ENCODE measurements around the gene FAM76A. TPM values are rescaled to one million over a fixed set of nuclear protein-coding genes. Genes with fewer than 3 reads are reported as not detected.

Gene FAM76A
- total and polyA plus RNA-seq, 4 donors: 1.7 to 7.4 (median 4.9) TPM

DNA sequence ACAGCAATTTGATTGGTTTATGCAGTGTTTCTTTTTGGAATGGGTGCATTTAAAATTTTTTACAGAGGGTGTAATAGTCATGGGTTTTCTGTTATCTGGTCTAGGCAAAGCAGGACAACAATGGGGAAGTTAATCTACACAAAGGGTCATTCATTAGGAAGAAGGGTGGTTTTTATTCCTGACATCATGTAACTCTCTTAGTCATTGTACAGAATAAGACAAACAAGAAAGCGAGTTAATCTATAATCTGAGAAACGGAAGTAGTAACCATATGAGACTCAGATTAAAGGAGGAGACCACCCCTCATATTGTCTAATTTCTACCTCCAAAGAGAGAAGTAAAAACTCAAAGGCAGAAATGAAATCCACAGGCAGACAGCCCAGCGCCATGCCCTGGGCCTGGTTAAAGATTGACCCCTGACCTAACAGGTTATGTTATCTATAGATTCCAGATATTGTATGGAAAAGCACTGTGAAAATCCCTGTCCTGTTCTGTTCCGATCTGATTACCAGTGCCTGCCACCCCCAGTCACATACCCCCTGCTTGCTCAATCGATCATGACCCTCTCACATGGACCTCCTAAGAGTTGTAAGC, 43.3 kb upstream of the FAM76A start:
- Histone ChIP-seq H3K4me3 (ENCODE audit: low read depth in 1 of 3, low read length in 3 of 3) (no peak overlapping the region), H3K9ac (ENCODE audit: low read depth in 1 of 2, low read length in 2 of 2) (no peak overlapping the region), H3K9me3 (ENCODE audit: control insufficient read depth in 4 of 4, low read length in 3 of 4) (peaks cover 0 to 7% (median 2%) of the 10 kb centered on the region in 4 donors), H3K27ac (ENCODE audit: low read depth in 1 of 2, low read length in 2 of 2) (no peak overlapping the region), H3K36me3 (ENCODE audit: control insufficient read depth in 4 of 4, insufficient read depth in 3 of 4, low read depth in 1 of 4, low read length in 3 of 4) (no peaks in the 10 kb centered on the region), H3K27me3 (ENCODE audit: control insufficient read depth in 4 of 4, insufficient read depth in 4 of 4, low read length in 3 of 4) (no peaks in the 10 kb centered on the region), H3K4me1 (ENCODE audit: control insufficient read depth in 4 of 4, insufficient read depth in 4 of 4, low read length in 3 of 4) (no peaks in the 10 kb centered on the region)
- no peak for TF ChIP-seq HNF4G (IDR thresholded peaks at IDR 0.05)
- TF ChIP-seq FOXA1 (IDR thresholded peaks at IDR 0.05): no peak
- TF ChIP-seq, protein P1, sequence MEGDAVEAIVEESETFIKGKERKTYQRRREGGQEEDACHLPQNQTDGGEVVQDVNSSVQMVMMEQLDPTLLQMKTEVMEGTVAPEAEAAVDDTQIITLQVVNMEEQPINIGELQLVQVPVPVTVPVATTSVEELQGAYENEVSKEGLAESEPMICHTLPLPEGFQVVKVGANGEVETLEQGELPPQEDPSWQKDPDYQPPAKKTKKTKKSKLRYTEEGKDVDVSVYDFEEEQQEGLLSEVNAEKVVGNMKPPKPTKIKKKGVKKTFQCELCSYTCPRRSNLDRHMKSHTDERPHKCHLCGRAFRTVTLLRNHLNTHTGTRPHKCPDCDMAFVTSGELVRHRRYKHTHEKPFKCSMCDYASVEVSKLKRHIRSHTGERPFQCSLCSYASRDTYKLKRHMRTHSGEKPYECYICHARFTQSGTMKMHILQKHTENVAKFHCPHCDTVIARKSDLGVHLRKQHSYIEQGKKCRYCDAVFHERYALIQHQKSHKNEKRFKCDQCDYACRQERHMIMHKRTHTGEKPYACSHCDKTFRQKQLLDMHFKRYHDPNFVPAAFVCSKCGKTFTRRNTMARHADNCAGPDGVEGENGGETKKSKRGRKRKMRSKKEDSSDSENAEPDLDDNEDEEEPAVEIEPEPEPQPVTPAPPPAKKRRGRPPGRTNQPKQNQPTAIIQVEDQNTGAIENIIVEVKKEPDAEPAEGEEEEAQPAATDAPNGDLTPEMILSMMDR (IDR thresholded peaks at IDR 0.05; ENCODE audit: low read depth, low read length, missing input control): no peak
- no peak for TF ChIP-seq RXRA (IDR thresholded peaks at IDR 0.05)
- TF ChIP-seq GABPA (IDR thresholded peaks at IDR 0.05 in 1 of 2, conservative IDR thresholded peaks at IDR 0.05 in 1 of 2): no peak
- no peak for TF ChIP-seq HNF4A (conservative IDR thresholded peaks at IDR 0.05)
- TF ChIP-seq SP1 (IDR thresholded peaks at IDR 0.05): no peak
- TF ChIP-seq, protein P2, sequence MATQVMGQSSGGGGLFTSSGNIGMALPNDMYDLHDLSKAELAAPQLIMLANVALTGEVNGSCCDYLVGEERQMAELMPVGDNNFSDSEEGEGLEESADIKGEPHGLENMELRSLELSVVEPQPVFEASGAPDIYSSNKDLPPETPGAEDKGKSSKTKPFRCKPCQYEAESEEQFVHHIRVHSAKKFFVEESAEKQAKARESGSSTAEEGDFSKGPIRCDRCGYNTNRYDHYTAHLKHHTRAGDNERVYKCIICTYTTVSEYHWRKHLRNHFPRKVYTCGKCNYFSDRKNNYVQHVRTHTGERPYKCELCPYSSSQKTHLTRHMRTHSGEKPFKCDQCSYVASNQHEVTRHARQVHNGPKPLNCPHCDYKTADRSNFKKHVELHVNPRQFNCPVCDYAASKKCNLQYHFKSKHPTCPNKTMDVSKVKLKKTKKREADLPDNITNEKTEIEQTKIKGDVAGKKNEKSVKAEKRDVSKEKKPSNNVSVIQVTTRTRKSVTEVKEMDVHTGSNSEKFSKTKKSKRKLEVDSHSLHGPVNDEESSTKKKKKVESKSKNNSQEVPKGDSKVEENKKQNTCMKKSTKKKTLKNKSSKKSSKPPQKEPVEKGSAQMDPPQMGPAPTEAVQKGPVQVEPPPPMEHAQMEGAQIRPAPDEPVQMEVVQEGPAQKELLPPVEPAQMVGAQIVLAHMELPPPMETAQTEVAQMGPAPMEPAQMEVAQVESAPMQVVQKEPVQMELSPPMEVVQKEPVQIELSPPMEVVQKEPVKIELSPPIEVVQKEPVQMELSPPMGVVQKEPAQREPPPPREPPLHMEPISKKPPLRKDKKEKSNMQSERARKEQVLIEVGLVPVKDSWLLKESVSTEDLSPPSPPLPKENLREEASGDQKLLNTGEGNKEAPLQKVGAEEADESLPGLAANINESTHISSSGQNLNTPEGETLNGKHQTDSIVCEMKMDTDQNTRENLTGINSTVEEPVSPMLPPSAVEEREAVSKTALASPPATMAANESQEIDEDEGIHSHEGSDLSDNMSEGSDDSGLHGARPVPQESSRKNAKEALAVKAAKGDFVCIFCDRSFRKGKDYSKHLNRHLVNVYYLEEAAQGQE (IDR thresholded peaks at IDR 0.05): no peak
- TF ChIP-seq YY1 (IDR thresholded peaks at IDR 0.05): no peak
- TF ChIP-seq NR2F2 (IDR thresholded peaks at IDR 0.05): no peak
- TF ChIP-seq JUND (IDR thresholded peaks at IDR 0.05): no peak
- TF ChIP-seq, protein P3, sequence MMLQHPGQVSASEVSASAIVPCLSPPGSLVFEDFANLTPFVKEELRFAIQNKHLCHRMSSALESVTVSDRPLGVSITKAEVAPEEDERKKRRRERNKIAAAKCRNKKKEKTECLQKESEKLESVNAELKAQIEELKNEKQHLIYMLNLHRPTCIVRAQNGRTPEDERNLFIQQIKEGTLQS (IDR thresholded peaks at IDR 0.05): no peak
- TF ChIP-seq, protein P4, sequence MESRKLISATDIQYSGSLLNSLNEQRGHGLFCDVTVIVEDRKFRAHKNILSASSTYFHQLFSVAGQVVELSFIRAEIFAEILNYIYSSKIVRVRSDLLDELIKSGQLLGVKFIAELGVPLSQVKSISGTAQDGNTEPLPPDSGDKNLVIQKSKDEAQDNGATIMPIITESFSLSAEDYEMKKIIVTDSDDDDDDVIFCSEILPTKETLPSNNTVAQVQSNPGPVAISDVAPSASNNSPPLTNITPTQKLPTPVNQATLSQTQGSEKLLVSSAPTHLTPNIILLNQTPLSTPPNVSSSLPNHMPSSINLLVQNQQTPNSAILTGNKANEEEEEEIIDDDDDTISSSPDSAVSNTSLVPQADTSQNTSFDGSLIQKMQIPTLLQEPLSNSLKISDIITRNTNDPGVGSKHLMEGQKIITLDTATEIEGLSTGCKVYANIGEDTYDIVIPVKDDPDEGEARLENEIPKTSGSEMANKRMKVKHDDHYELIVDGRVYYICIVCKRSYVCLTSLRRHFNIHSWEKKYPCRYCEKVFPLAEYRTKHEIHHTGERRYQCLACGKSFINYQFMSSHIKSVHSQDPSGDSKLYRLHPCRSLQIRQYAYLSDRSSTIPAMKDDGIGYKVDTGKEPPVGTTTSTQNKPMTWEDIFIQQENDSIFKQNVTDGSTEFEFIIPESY (IDR thresholded peaks at IDR 0.05): no peak
- no peak for TF ChIP-seq FOXA2 (IDR thresholded peaks at IDR 0.05)
- TF ChIP-seq EGR1 (IDR thresholded peaks at IDR 0.05; ENCODE audit: low read depth in 2 of 2): no peak
- TF ChIP-seq TAF1 (conservative IDR thresholded peaks at IDR 0.05): no peak
- TF ChIP-seq, protein P5, sequence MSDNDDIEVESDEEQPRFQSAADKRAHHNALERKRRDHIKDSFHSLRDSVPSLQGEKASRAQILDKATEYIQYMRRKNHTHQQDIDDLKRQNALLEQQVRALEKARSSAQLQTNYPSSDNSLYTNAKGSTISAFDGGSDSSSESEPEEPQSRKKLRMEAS (IDR thresholded peaks at IDR 0.05): no peak
- TF ChIP-seq RAD21 (IDR thresholded peaks at IDR 0.05): no peak
- 77% methylated on average over 5 of the region's 5 CpGs for WGBS
- no peak for DNase-seq (ENCODE audit: low spot score)
